AML-193 (cell line): ENCODE data around the gene SLC22A7.
"Not testable (repeated sequence)": the region's sequence is repeated elsewhere in the genome, so short reads cannot be mapped to it uniquely, and the experiment has no call there.

Experiments
- DNase-seq, 2 experiments: peaks; one replicate each; lab custom pipeline; 2025; lab: John Stamatoyannopoulos, UW

Gene SLC22A7

GRCh38 chr6:43339168-43339567 is 41.1 kb downstream of the SLC22A7 start:
- DNase-seq, result no peak

- not testable (repeated sequence) for DNase-seq
These were observed 48.2 kb downstream of the SLC22A7 start for GRCh38 chr6:43346243-43346642.

DNA sequence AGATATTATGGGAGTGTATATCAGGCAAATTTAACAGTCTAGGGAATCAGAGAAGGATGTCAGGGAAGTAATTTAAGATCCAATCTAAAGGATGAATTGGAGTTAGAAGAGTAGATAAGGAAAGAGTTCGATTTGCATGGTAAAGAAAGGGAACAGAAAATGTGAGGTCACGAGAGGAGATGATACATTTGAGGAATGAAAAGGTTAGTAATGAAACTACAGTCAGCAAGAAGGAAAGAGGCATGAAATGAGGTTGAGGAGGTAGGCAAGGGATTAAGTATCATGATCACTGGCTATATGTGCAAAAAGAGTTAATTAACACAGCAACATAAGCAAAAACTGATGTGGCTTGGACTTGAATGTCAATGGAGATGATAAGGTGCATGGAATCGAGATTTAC is 49.0 kb downstream of the SLC22A7 start:
- DNase-seq, result no peak

GRCh38 chr6:43347444-43347843 is 49.4 kb downstream of the SLC22A7 start:
- DNase-seq, result no peak

DNA sequence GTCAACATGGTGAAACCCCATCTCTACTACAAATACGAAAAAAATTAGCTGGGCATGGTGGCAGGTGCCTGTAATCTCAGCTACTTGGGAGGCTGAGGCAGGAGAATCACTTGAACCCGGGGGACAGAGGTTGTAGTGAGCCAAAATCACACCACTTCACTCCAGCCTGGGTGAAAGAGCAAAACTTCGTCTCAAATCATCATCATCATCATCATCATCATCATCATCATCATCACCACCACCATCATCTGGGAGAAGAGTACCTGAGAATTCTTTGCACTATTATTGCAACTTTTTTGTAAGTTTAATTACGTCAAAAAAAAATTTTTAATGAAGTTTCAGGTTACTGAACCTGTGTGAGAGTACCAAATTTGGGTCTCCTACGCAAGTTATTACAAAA is 53.9 kb downstream of the SLC22A7 start:
- DNase-seq, result not testable (repeated sequence)
